Left kidney (tissue), 2 donors: ENCODE data around the gene CHRNE. TPM values are rescaled to one million over a fixed set of nuclear protein-coding genes. Genes with fewer than 3 reads are reported as not detected.

Source experiments
- DNase-seq: peaks from one replicate; pipeline ENCODE4 v3.0.0-alpha.2; 2013
- polyA plus RNA-seq: library from polyadenylated mRNA; unstranded; fragments of 120-200 nt; gene quantifications from one replicate; pipeline ENCODE4 v1.2.1, GENCODE V29; 2013; ENCODE audit not compliant: insufficient read length

The CHRNE gene
- polyA plus RNA-seq, 1 donor, result 1.2 TPM

DNA sequence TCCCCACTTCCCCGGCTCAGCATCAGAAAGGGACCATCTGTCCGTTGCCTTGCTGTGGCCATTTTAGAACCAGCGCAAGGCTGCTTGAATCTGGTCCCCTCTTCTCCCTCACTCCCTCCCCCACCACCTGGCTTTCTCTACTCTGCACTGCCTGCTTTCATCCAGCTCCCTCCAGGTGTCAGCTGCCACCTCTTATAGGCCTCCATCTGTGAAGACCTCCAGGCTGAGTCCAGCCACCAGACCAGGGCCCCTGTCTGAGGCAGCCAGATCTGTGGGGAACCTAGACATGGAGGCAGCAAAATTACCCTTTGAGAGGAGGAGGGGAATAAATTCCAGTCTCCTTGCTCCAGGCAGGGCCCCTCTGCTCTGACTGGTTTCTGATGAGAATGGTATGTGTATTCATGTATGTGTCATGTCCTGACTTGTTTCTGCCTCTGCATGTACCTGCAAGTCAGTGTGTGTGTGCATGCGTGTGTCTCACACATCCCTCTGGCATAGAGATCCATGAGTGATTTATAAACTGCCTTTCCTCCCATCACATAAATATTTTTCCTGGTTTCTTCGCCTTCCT lies 48.7 kb downstream of the CHRNE start:
- no peak for DNase-seq

DNA sequence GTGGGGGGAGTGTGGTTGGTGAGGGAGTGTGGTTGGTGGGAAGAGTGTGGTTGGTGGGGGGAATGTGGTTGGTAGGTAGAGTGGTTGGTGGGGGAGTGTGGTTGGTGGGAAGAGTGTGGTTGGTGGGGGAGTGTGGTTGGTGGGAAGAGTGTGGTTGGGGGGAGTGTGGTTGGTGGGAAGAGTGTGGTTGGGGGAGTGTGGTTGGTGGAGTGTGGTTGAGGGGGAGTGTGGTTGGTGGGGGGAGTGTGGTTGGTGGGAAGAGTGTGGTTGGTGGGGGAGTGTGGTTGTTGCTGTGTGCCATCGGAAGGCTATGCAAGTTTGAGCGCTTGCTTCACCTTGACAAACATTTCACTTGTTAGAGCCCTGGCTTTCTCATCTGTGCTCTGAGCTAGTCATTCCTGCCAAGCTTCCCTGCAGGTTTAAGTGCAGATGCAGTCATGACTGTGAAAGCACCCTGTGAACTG lies 49.7 kb downstream of the CHRNE start:
- no peak for DNase-seq

DNA sequence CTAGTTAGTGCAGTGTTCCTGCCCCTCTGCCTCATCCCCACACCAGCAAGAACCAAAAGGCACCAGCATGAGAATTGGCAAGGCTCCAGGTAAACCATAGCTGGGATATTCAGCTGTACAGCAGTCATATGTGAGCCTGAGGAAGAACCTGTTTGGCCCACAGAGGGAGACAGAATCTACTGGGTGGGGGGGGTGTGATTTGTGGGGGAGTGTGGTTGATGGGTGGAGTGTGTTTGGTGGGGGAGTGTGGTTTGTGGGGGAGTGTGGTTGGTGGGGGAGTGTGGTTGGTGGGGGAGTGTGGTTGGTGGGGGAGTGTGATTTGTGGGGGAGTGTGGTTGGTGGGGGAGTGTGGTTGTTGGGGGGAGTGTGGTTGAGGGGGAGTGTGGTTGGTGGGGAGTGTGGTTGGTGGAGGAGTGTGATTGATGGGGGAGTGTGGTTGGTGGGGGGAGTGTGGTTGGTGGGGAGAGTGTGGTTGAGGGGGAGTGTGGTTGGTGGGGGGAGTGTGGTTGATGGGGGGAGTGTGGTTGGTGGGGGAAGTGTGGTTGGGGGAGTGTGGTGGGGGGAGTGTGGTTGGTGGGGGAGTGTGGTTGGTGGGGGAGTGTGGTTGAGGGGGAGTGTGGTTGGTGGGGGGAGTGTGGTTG lies 50.2 kb downstream of the CHRNE start:
- DNase-seq, result no peak

DNA sequence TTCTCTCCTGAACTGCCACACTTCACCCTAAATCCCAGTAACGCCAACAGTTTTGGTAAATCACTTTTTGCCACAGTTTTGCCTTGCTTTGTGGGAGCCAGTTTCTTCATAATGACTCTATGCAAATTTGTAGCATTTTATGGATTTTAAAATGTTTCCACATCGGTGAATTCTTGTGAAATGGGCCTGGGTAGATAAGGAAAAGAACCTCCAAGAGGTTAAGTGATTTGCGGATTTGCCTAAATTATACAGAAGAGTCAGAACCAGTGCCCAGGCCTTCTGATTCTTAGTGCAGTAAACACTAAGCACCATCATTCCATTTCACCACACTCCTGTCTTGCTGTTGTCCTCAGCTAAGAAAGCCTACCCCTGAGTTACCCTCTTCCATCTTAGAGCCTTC lies 51.8 kb downstream of the CHRNE start:
- DNase-seq, result no peak

DNA sequence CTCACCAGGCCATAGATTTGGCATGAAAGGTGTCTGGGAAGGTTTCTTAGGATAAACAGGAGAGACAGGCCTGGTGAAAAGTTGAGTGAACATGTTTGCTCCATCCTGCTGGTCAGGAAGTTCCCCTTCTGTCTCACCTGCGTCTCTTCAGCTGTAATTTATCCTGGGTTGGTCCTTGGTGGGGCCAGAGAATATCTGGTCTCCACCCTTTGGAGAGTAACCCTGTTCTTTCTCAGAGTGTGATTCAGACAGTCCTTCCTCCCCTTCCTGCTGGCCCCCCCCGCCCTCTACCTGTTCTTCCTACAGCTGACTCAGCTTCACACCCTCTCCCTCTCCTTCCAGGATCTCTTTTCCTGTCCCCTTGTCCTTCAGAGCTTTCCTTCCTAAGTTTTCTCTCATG lies 52.7 kb downstream of the CHRNE start:
- DNase-seq, result no peak

DNA sequence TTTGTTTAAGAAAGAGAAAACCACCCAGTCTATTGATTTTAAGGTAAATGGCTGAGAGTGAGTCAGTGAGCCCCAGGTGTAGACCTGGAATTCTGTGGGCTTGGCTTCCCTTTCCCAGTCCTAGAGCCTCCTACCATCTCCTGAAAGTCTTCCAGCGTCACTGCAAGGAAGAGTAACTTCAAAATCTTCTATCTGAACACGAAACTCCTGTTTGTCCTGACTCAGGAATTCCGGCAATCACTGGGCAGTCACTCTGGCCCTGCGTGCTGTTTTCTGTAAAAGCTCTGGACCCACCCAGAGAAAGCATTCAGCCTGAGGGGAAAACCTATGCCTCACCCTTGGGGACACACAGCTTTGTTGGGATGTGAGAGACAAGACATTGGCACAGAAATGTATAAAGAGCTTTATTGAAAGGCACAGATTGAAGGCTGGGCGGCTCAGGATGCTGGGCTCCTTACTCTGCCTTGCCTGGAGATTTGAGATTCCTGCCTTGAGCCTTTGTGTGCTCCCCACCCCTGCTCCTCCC lies 53.8 kb downstream of the CHRNE start:
- DNase-seq, result no peak

Other genes starting within 250 kb of the CHRNE start
- 46.5 TPM for gene PELP1, start 199.0 kb downstream of the CHRNE start, polyA plus RNA-seq
- gene ARRB2, start 192.5 kb downstream of the CHRNE start, polyA plus RNA-seq, result 32.7 TPM
- 23.1 TPM for gene MED11, start 171.7 kb downstream of the CHRNE start, polyA plus RNA-seq
- 0.32 TPM for gene ZMYND15, start 163.3 kb downstream of the CHRNE start, polyA plus RNA-seq
- 9.5 TPM for gene CXCL16, start 163.2 kb downstream of the CHRNE start, polyA plus RNA-seq
- 1.1 TPM for gene TM4SF5, start 131.2 kb downstream of the CHRNE start, polyA plus RNA-seq
- 0.33 TPM for gene VMO1, start 116.7 kb downstream of the CHRNE start, polyA plus RNA-seq
- 4.1 TPM for gene GLTPD2, start 114.1 kb downstream of the CHRNE start, polyA plus RNA-seq
- gene PSMB6, start 106.9 kb downstream of the CHRNE start, polyA plus RNA-seq, result 122 TPM
- 44.5 TPM for gene PLD2, start 95.9 kb downstream of the CHRNE start, polyA plus RNA-seq
- 69.7 TPM for gene MINK1, start 69.8 kb downstream of the CHRNE start, polyA plus RNA-seq
- 0.71 TPM for gene C17orf107, start 3.6 kb downstream of the CHRNE start, polyA plus RNA-seq
- 3.2 TPM for gene GP1BA, start 29.2 kb upstream of the CHRNE start, polyA plus RNA-seq
- 65.3 TPM for gene SLC25A11, start 36.9 kb upstream of the CHRNE start, polyA plus RNA-seq
- gene RNF167, start 37.2 kb upstream of the CHRNE start, polyA plus RNA-seq, result 136 TPM
- gene PFN1, start 45.4 kb upstream of the CHRNE start, polyA plus RNA-seq, result 323 TPM
- 23.4 TPM for gene ENO3, start 48.0 kb upstream of the CHRNE start, polyA plus RNA-seq
- 87.8 TPM for gene SPAG7, start 64.7 kb upstream of the CHRNE start, polyA plus RNA-seq
- gene CAMTA2, start 84.6 kb upstream of the CHRNE start, polyA plus RNA-seq, result 31.7 TPM
- 8.8 TPM for gene INCA1, start 94.4 kb upstream of the CHRNE start, polyA plus RNA-seq
- gene KIF1C, start 94.9 kb upstream of the CHRNE start, polyA plus RNA-seq, result 83.5 TPM
- 0.47 TPM for gene SLC52A1, start 132.3 kb upstream of the CHRNE start, polyA plus RNA-seq
- 19.1 TPM for gene ZFP3, start 175.4 kb upstream of the CHRNE start, polyA plus RNA-seq
- gene ZNF232, start 208.8 kb upstream of the CHRNE start, polyA plus RNA-seq, result 54.4 TPM
- gene USP6, start 212.9 kb upstream of the CHRNE start, polyA plus RNA-seq, result 13.8 TPM